Head of caudate nucleus (tissue), 42 donors: ENCODE measurements around the gene KRTAP5-3.
A peak's percentile ranks its signal among the peaks of the same experiment; 100 is the strongest.

Experiments used
- DNase-seq, 42 donors: peaks; one replicate each; pipeline versions ENCODE4 v3.0.0 to v3.0.0-alpha.2; 2020 to 2021; ENCODE audit warnings: mixed read lengths in 7 of 42
- intact Hi-C: fragments of 100-400 bp; cut with DNase I; formaldehyde crosslinking; loops from one replicate; pipeline ENCODE4 v1.15.0; 2022

The KRTAP5-3 gene

DNA sequence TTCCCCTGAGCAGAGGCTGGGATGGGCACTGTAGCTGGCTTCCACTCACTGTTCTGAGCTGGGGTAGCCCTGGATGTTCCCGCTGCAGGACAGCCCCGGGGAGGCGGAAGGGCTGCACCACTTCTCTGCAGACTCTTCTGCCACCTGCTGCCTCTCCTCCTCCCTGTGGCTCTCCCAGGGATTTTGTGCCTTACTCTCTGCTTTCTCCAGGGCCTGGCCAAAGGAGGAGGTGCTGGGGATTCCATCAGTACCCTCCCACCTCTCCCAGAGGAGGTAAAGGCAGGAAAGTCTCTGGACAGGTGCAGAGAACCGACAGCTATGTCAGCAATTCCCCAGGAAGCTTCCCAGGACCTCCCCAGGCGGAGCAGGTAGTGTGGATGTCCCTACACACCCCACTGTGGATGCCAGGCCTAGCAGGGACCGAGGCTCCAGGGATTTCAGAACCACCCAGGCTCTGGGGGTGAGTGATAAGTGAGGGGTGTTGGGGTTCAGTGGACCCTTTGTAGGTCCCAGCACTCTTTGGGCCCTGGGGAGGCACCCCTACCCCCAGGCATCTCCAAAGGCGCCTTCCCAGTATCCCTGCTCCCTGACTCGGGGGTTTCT, 47.5 kb downstream of the KRTAP5-3 start:
- DNase-seq = peak in 5 of 42 donors; percentile 2 to 46 (median 17)
- intact Hi-C loops = no loop called here

DNA sequence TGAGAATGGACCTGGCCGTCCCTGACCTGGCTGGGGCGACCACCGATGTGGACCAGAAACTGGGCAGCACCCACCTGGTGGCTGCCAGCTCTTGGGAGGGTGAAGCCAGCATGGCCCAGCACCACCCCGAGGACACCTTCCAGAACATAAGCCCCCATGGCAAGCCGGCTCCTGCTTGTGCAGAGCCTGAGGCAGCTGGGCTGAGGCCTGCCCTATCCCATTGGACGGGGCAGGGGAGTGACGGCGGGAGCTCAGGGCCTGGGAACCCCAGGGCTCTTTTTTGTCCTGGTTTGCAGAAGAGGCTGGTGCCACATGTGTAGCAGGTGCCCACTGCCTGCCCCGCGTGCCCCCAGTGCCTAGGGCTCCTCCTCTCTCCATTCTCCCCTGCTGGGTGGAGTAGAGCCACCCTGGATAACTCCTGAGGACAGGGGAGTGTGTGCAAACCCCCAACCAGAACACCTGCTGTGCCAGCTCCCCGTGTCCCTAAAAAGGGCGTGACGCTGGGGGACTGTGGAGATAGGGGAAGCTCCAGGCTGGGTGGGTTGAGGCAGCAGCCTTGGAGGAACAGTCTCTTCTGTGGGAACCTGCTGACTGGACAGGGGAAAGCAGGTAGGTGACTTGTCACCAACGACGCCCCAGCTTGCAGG, 48.1 kb downstream of the KRTAP5-3 start:
- intact Hi-C loops = no loop called here
- DNase-seq = no peak

DNA sequence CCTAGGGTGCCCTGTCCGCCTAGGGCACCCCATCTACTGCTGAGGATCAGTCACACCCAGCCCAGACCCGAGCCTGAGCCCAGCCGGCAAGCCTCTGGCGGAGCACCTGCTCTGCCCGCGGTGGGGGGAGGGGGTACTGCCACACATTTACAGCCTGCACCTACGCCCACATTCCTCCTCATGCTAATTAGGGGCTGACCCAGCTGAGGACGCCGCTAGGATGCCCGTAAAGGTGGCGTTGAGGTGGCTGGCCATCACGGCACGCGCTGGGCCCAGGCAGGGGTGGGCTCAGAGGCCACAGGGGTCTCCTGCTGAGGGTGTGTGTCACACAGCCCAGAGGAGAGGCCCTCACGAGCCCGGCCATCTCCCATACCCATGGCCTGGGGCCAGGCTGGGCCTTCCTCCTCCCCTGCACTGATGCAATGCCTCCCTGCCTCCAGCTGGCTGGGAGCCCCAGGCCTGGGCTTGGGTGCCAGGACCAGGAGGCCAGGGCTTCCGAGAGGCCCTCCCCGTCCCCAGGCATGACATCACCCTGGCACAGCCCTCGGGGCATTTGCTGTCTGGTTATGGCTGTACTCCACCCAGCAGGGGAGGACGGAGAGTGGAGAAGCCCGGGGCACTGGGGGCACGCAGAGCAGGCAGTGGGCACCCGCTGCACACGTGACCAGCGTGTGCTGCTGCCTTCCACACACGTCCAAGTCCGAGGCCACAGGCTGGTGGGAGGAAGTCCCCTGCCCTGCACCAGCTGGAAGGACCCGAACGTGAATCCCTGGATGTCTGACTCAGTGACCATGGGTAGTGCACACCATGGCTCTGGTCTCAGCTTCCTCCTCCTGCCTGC, 48.9 kb downstream of the KRTAP5-3 start:
- peak; percentile 83 to 98 (median 95) for DNase-seq
- intact Hi-C loops = no loop called here

DNA sequence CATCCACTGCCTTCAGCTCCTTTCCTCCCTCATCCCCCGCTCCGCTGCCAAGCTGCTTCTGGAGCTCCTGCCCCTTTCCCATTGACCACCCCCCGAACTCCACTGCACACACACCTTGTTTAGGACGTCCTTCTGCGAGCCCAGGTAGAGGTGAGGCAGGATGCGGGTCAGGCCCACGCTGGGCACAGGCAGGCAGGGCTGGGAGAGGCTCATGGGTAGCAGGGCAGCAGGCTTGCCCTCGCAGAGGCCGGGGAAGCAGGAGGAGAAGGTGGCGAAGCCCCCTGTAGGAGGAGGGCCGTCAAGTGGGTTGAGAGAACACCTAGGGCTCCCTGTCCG, 49.5 kb downstream of the KRTAP5-3 start:
- intact Hi-C loops = no loop called here
- peak in 1 of 42 donors; percentile 43 for DNase-seq

DNA sequence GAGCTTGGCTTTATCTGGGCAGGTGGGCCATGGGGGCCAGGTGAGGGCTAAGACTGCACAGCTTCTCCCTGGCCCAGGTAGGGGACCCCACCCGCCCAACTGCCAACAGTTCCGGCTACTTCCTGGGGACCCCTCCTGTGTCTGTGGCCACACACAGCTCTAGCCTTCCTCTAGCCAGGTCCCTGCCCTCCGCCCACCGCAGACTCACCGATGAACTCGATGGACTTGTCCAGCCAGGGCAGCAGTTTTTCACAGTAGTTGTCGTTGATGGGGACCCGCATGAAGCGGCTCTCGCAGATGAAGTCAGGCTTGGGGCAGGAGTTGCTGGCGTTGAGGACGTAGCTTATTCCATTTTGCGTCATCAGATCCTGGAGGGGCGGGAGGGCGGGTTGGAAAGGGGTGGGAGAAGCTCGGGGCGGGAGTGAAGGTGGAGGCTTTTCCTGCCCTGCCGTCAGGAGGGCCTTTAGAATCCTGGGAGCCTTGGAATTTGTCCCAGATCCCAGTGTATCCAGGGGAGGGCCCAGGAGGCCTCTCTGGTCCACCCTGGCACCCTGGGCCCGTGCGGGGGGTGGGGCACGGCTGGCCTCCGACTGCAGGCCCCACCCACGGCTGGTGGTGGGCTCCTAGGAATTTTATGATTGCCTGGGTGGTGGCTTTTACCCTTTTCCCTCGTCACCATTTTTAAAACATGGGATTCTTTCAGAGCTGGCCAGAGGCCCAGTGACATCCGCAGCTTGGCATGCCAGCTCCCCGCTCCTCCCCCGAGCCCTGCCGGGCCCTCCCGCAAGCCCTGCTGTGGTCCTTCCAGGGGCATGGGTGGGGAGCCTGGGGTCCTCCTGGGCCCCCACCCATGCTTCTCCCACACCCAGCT, 50.1 kb downstream of the KRTAP5-3 start:
- peak in 9 of 42 donors; percentile 47 to 71 (median 61) for DNase-seq
- intact Hi-C loops = no loop called here
